ENCODE measurements around the gene GALNS.

GALNS gene

GRCh38 chr16:88800277-88800592 lies 56.5 kb downstream of the GALNS start:
- TF ChIP-seq, protein P1, sequence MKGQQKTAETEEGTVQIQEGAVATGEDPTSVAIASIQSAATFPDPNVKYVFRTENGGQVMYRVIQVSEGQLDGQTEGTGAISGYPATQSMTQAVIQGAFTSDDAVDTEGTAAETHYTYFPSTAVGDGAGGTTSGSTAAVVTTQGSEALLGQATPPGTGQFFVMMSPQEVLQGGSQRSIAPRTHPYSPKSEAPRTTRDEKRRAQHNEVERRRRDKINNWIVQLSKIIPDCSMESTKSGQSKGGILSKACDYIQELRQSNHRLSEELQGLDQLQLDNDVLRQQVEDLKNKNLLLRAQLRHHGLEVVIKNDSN (IDR thresholded peaks at IDR 0.05), result no peak
- no peak for TF ChIP-seq REST (IDR thresholded peaks at IDR 0.05; ENCODE audit: low read depth)
- TF ChIP-seq TEAD4 (IDR thresholded peaks at IDR 0.05), result no peak

DNA sequence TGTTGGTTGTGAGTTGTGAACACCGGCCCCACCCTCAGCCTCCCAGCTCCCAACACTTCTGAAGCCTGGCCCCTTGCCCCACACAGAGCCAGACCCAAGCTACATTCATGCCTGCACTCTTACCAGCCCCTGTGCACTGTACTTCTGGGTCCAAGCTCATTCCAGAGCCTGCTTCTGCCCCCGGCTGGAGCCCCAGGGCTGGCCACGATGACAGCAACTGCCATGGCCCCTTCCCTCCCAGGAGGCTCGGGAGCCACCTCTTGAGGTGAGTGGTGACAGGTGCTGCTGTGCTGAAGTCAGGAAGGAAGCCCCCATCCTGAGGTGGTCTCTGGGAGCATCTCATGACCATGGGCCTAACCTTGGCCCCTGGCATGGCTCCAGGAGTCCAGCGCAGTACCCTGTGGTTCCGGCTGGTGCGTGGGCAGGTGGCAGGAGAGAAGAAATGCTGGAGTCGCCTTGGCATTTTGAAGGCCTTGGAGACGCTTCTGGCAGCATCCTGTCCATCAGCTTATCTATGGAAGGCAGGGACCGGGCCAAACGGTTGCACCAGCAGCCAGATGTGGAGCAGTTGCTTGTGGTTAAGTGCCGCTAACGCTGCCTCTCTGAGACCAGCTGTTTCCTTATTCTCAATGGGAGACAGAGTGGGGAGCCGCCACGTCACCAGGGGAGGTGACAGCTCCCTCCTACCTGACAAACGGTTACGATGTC lies 57.0 kb downstream of the GALNS start:
- no peak for TF ChIP-seq MAX (IDR thresholded peaks at IDR 0.05)
- no peak for TF ChIP-seq TAF1 (IDR thresholded peaks at IDR 0.05; ENCODE audit: low read depth)
- no peak for TF ChIP-seq CREB1 (IDR thresholded peaks at IDR 0.05; ENCODE audit: low read depth)
- no peak for TF ChIP-seq EP300 (IDR thresholded peaks at IDR 0.05; ENCODE audit: borderline replicate concordance)
- TF ChIP-seq EGR1 (IDR thresholded peaks at IDR 0.05), result no peak
- TF ChIP-seq REST (IDR thresholded peaks at IDR 0.05; ENCODE audit: low read depth), result no peak
- no peak for TF ChIP-seq ZBTB7A (IDR thresholded peaks at IDR 0.05; ENCODE audit: low read depth)
- no peak for TF ChIP-seq YY1 (IDR thresholded peaks at IDR 0.05; ENCODE audit: low read depth)
- no peak for TF ChIP-seq FOXM1 (IDR thresholded peaks at IDR 0.05; ENCODE audit: borderline replicate concordance, low read depth)
- TF ChIP-seq TEAD4 (IDR thresholded peaks at IDR 0.05), result no peak
- no peak for TF ChIP-seq CEBPB (IDR thresholded peaks at IDR 0.05)

DNA sequence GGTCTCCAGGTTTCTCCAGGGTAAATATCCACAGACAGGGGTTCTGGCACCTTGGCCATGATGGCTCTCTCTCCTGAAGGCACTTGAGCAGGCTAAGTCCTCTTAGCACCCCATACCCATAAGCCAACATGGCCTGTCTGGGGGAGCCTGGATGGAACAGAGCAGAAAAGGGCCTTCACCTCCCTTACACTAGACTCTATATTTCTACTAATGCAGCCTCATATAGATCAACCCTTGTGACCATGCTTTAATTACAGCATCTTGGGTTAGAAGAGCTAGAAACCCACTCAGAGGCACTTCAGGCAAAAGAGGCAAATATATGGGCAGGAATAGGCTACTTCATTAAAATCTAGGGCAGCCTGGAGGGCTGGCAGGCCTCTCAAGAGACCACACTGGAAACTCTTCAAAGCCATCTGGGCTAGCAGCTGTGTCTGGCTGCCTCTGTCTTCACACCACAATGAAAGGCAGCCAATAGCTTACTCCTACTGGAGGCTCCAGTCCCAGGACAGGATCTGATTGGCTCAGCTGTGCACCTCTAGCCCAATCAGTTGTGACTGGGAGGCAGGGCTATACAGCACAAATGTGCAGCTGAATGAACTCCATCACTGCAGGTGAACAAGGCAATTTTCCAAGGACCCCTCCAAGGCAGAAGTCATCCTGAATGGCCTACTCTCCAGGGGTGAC lies 57.8 kb downstream of the GALNS start:
- no peak for TF ChIP-seq EP300 (IDR thresholded peaks at IDR 0.05; ENCODE audit: borderline replicate concordance)
- peak; percentile 74 for TF ChIP-seq MAX (IDR thresholded peaks at IDR 0.05)
- TF ChIP-seq TEAD4 (IDR thresholded peaks at IDR 0.05), result no peak

- TF ChIP-seq MAX (IDR thresholded peaks at IDR 0.05) (no peak), CREB1 (IDR thresholded peaks at IDR 0.05; ENCODE audit: low read depth) (no peak), CEBPB (IDR thresholded peaks at IDR 0.05) (no peak), TAF1 (IDR thresholded peaks at IDR 0.05; ENCODE audit: low read depth) (no peak), EP300 (IDR thresholded peaks at IDR 0.05; ENCODE audit: borderline replicate concordance) (no peak), YY1 (IDR thresholded peaks at IDR 0.05; ENCODE audit: low read depth) (no peak), TCF12 (IDR thresholded peaks at IDR 0.05; ENCODE audit: low read depth) (no peak)
- TF ChIP-seq, protein P1 (IDR thresholded peaks at IDR 0.05), result no peak
Measured at GRCh38 chr16:88798073-88798472, 58.7 kb downstream of the GALNS start.

DNA sequence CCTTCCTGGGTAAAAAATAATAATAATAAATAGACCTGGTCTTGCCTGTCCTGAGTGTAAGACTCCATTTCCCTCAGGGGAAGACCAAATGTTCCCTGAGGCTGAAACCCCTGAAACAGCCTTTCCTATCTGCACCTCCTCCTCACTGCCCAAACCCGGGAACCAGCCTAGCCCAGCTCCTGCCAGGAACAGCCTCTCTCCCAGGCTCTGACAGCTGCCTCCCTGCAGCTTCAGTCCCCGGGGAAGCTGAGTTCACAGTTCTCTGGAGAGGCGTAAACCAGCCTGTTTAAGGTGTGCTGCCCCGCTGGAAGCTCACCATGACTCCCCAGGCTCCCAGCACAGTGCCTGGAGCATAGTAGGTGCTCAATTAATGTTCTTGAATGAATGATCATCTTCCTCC lies 60.5 kb downstream of the GALNS start:
- TF ChIP-seq CREB1 (IDR thresholded peaks at IDR 0.05; ENCODE audit: low read depth), result no peak
- no peak for TF ChIP-seq CEBPB (IDR thresholded peaks at IDR 0.05)
- TF ChIP-seq, protein P1 (IDR thresholded peaks at IDR 0.05), result no peak
- TF ChIP-seq TEAD4 (IDR thresholded peaks at IDR 0.05), result no peak
- no peak for TF ChIP-seq EGR1 (IDR thresholded peaks at IDR 0.05)
- no peak for TF ChIP-seq FOXM1 (IDR thresholded peaks at IDR 0.05; ENCODE audit: borderline replicate concordance, low read depth)
- no peak for TF ChIP-seq TCF12 (IDR thresholded peaks at IDR 0.05; ENCODE audit: low read depth)
- TF ChIP-seq EP300 (IDR thresholded peaks at IDR 0.05; ENCODE audit: borderline replicate concordance), result no peak
- TF ChIP-seq MAX (IDR thresholded peaks at IDR 0.05), result no peak
- TF ChIP-seq YY1 (IDR thresholded peaks at IDR 0.05; ENCODE audit: low read depth), result no peak
- TF ChIP-seq TAF1 (IDR thresholded peaks at IDR 0.05; ENCODE audit: low read depth), result no peak
- no peak for TF ChIP-seq REST (IDR thresholded peaks at IDR 0.05; ENCODE audit: low read depth)
- TF ChIP-seq RAD21 (IDR thresholded peaks at IDR 0.05; ENCODE audit: low read depth), result no peak
